Fibroblast of pulmonary artery (primary cell): ENCODE results near the gene RALGAPA2.

Source experiments
- DNase-seq: peaks from one replicate; pipeline ENCODE4 v3.0.0-alpha.2; 2010; ENCODE audit warnings: low read depth
- H3K4me3 ChIP-seq: replicated peaks from 2 replicates; pipeline ENCODE4 v1.5.1; 2011; ENCODE audit warnings: low read depth, mild to moderate bottlenecking, control low read depth, low read length, moderate library complexity
- TF ChIP-seq, protein P1 (sequence below): IDR thresholded peaks from 2 replicates; pipeline ENCODE4 v1.5.1; 2011; ENCODE audit warnings: mild to moderate bottlenecking, control low read depth, low read length, inconsistent platforms; ENCODE audit errors: missing control alignments

Gene RALGAPA2

DNA sequence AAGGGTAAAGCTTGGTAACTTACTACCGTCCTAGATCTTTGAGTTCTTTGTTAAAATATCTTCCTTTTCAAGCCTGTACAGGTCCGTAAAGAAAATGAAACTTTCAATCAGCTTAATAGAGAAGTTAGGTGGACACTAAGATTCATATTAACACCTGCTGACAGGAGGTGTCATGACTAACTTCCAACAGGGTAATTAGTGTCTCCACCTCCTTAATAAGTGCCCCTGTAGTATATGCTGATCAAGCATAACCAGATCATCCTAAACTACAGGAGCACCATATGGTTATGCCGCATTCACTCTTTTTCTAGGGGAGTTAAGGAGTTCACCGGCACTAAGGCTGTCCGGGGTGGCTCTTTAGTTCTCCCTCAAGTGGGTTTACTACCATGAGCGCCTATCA lies 23.9 kb upstream of the RALGAPA2 start:
- TF ChIP-seq, protein P1, sequence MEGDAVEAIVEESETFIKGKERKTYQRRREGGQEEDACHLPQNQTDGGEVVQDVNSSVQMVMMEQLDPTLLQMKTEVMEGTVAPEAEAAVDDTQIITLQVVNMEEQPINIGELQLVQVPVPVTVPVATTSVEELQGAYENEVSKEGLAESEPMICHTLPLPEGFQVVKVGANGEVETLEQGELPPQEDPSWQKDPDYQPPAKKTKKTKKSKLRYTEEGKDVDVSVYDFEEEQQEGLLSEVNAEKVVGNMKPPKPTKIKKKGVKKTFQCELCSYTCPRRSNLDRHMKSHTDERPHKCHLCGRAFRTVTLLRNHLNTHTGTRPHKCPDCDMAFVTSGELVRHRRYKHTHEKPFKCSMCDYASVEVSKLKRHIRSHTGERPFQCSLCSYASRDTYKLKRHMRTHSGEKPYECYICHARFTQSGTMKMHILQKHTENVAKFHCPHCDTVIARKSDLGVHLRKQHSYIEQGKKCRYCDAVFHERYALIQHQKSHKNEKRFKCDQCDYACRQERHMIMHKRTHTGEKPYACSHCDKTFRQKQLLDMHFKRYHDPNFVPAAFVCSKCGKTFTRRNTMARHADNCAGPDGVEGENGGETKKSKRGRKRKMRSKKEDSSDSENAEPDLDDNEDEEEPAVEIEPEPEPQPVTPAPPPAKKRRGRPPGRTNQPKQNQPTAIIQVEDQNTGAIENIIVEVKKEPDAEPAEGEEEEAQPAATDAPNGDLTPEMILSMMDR: no peak
- H3K4me3 ChIP-seq: no peak overlapping the region
- no peak for DNase-seq

DNA sequence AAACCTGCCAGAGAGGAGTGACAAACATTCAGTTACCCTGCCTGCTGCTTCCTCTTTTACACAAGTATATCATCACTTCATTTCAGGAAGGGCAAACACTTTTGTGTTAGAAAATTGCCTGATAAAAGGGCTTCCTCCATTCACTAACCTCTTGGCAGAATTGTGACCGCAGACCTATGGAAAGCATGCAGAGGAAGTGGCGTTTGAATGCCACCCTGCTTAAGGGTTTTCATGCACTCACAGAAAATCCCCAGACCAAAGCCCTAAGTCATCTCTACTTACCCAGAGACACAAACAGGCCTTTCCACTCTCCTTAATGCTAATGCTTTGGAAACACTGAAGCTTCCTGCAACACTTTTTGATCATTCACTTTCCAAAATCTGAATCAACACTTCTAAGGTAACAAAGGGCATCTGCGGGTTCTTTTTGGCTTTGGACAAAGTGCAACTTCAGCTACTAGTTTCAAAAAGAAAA lies 22.1 kb upstream of the RALGAPA2 start:
- no peak overlapping the region for H3K4me3 ChIP-seq
- TF ChIP-seq, protein P1: no peak
- DNase-seq: no peak

DNA sequence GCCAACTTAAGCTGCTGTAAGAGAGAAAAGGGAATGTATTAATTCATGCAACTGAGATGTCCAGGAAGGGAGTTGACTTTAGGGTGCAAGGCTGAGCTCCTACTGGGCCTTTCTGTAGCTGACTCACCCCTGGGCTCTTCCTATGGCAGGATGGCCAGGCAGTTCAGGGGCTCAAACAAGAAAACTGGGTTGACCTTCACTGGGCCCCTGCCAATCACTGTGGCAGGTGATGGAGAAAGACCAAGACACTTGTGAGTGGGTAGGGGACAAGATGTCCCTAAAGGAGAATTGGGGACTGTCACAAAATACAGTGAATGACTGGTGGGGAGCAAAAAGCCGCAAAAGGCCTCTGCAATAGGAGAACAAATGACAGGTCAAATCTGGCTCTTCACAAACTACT lies 21.5 kb upstream of the RALGAPA2 start:
- no peak overlapping the region for H3K4me3 ChIP-seq
- no peak for DNase-seq
- TF ChIP-seq, protein P1: no peak

DNA sequence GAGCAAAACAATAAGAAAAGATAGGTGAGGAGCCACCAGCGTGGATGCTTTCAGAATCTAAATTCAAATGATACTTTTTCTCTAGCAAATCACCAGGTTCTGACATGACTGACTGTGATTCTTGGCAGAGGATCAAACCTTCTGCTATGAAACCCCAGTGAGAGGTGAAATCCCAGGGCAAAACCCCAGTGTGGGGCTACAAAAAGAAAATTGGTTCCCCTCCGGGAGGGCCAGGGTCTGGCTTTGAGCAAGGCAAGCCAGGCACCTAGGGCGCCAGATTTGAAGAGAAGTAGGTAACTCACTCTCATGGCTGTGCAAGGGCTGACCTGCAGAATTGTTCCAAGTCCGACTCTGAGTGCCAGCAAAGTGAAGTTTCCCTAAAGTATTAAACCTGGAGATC lies 20.2 kb upstream of the RALGAPA2 start:
- DNase-seq: no peak

DNA sequence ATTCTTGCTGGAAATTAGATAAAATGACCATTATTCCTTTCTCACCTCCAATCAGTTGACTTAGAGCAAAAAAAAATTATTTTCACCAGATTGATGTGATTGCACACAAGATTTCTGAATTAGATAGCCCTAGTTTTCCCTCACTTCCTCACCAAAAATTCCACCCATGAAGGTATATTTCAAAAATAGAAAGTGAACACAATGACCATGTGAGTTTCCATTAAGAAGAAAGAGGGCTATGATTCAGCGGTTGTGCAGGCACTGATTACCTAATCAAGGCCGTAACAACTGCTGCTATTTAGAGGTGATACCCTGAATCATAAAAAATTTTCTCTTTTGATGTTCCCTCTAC lies 19.5 kb upstream of the RALGAPA2 start:
- TF ChIP-seq, protein P1: no peak
- no peak overlapping the region for H3K4me3 ChIP-seq
- peak; percentile 61 for DNase-seq

More for the DNA sequence above, 20.2 kb upstream of the RALGAPA2 start:
- TF ChIP-seq, protein P1: no peak
- no peak overlapping the region for H3K4me3 ChIP-seq

DNA sequence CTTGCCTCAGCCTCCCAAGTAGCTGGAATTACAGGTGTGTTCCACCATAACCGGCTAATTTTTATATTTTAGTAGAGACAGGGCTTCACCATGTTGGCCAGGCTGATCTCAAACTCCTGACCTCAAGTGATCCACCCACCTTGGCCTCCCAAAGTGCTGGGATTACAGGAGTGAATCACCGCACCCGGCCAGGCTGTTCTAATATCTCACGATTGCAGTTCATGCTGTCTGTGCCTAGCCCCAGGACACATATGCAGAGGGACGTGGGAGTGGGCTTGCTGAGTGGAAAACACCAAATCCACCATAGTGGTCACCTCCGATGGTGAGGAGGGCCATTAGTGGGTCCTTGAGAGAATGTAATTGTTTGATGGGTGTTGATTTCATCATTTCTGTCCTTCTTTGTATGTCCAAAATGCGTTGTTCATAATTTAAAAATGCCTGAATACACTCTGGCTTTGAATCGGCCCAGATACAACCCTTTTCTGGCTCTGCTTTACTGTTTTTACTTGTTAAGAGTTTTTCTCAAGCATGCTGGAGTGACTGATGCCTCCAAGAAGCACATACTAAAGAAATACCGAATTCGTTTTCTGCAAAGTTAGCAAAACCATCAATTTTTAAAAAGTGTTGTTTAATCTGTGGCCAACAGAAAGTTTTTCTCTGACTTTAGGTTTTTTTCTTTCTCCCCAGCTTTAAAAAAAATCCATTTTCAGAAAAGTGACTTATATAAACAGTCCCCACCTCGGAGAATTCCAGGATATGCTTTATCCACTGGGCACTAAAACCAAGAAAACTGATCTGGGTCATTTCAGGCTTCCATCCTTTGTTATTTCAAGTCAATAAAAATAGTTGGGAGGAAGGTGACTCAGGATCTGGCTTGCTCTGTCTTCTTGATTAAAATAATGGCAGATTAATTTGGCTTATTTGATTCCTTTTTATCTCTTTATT lies 18.8 kb upstream of the RALGAPA2 start:
- peak; percentile 39 for DNase-seq
- no peak overlapping the region for H3K4me3 ChIP-seq
- TF ChIP-seq, protein P1: no peak
